Gastroesophageal sphincter (tissue), 3 donors: ENCODE data around the gene SPINK2.

Source experiments
- POLR2A ChIP-seq, 2 donors: fragments of 450-650 bp; IDR thresholded peaks; one replicate each; pipeline ENCODE4 v1.6.1; 2017; ENCODE audit warnings: antibody characterized with exemption in 2 of 2, mild to moderate bottlenecking in 2 of 2, moderate library complexity in 1 of 2
- POLR2AphosphoS5 ChIP-seq: sonication (generic); formaldehyde crosslinking; IDR thresholded peaks from one replicate; pipeline ENCODE4 v1.6.1; 2017; ENCODE audit warnings: antibody characterized with exemption
- TF ChIP-seq, protein P1 (sequence below), 4 experiments: fragments of 200-600 bp in 2 of 4; fragments of 450-650 bp in 2 of 4; sonication (generic) in 1 of 4; IDR thresholded peaks; one replicate each; pipeline ENCODE4 v1.5.1; 2017 to 2019; ENCODE audit warnings: antibody characterized with exemption in 4 of 4, mild to moderate bottlenecking in 2 of 4, moderate library complexity in 2 of 4

DNA sequence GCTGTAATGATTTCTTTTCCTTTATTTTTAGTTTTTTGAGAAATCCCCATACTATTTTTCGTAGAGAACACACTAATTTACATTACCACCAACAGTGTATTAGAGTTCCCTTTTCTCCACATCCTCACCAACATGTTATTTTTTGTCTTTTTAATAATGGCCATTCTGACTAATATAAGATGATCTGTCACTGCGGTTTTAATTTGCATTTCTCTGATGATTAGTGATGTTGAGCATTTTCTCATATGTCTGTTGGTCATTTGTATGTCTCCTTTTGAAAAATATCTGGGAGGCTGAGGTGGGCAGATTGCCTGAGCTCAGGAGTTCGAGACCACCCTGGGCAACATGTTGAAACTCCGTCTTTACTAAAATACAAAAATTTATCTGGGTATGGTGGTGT lies 30.2 kb downstream of the SPINK2 start:
- TF ChIP-seq, protein P1, sequence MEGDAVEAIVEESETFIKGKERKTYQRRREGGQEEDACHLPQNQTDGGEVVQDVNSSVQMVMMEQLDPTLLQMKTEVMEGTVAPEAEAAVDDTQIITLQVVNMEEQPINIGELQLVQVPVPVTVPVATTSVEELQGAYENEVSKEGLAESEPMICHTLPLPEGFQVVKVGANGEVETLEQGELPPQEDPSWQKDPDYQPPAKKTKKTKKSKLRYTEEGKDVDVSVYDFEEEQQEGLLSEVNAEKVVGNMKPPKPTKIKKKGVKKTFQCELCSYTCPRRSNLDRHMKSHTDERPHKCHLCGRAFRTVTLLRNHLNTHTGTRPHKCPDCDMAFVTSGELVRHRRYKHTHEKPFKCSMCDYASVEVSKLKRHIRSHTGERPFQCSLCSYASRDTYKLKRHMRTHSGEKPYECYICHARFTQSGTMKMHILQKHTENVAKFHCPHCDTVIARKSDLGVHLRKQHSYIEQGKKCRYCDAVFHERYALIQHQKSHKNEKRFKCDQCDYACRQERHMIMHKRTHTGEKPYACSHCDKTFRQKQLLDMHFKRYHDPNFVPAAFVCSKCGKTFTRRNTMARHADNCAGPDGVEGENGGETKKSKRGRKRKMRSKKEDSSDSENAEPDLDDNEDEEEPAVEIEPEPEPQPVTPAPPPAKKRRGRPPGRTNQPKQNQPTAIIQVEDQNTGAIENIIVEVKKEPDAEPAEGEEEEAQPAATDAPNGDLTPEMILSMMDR (IDR thresholded peaks at IDR 0.05): no peak
- no peak for TF ChIP-seq POLR2A (IDR thresholded peaks at IDR 0.05)
- no peak for TF ChIP-seq POLR2AphosphoS5
